ENCODE results near the gene ASZ1.

- TF ChIP-seq CTCF (IDR thresholded peaks at IDR 0.05): no peak
- TF ChIP-seq POLR2A (IDR thresholded peaks at IDR 0.05; ENCODE audit: low read depth): no peak
Measured at GRCh38 chr7:117332031-117332430, 95.3 kb downstream of the ASZ1 start.
